ENCODE results near the gene BLOC1S2.

- TF ChIP-seq, protein P1, sequence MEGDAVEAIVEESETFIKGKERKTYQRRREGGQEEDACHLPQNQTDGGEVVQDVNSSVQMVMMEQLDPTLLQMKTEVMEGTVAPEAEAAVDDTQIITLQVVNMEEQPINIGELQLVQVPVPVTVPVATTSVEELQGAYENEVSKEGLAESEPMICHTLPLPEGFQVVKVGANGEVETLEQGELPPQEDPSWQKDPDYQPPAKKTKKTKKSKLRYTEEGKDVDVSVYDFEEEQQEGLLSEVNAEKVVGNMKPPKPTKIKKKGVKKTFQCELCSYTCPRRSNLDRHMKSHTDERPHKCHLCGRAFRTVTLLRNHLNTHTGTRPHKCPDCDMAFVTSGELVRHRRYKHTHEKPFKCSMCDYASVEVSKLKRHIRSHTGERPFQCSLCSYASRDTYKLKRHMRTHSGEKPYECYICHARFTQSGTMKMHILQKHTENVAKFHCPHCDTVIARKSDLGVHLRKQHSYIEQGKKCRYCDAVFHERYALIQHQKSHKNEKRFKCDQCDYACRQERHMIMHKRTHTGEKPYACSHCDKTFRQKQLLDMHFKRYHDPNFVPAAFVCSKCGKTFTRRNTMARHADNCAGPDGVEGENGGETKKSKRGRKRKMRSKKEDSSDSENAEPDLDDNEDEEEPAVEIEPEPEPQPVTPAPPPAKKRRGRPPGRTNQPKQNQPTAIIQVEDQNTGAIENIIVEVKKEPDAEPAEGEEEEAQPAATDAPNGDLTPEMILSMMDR (IDR thresholded peaks at IDR 0.05): no peak
- TF ChIP-seq EZH2phosphoT487 (IDR thresholded peaks at IDR 0.05) (no peak), EZH2 (IDR thresholded peaks at IDR 0.05) (no peak)
Observed at GRCh38 chr10:100319707-100320402, 33.4 kb upstream of the BLOC1S2 start.
